NK-92 treated with Interleukin-12 subunit alpha and Interleukin-12 subunit beta, amount 100 ng/mL, for 24 hours (cell line): Measurements from ENCODE around the gene EMC6.
A peak's percentile ranks its signal among the peaks of the same experiment; 100 is the strongest.
"Not testable (repeated sequence)": the region's sequence is repeated elsewhere in the genome, so short reads cannot be mapped to it uniquely, and the experiment has no call there.

Experiments
- DNase-seq: peaks from one replicate; lab custom pipeline; 2025; lab: John Stamatoyannopoulos, UW

EMC6 gene

DNA sequence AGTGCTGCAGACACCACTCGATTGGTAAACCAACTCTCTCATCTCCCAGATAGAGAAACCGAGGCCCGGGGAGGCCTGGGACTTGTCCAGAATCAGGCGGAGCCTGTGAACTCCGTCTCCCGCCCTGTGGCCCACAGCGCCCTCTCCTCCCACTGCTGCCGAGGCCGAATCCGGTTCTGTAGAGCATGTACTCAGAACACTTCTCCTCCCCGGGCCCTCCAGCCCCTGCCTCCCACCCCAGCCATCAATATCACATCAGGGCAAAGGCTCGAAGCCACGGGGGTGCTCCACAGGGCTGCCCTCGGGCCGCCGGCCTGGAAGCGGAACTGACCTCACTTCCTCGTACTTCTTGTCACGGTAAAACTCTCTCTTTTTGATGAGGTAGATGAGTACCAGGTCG lies 13.0 kb downstream of the EMC6 start:
- no peak for DNase-seq

DNA sequence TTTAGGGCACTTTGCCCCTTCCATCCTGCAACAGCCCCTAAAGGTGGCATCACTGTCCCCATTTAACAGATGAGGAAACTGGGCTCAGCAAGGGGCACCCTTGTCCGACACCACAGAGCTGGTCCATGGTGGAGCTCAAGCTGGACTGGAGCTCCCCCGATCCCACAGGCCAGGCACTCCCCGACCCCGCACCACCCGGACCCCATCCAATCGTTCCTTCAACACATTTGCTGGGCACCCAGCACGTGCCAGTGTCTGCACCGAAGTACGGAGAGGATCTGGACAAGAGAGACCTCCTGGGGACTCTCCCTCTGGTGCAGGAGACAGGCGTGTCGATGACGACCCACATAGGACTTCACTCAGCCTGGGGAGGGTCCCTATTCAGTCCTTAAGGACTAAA lies 13.4 kb downstream of the EMC6 start:
- no peak for DNase-seq

DNA sequence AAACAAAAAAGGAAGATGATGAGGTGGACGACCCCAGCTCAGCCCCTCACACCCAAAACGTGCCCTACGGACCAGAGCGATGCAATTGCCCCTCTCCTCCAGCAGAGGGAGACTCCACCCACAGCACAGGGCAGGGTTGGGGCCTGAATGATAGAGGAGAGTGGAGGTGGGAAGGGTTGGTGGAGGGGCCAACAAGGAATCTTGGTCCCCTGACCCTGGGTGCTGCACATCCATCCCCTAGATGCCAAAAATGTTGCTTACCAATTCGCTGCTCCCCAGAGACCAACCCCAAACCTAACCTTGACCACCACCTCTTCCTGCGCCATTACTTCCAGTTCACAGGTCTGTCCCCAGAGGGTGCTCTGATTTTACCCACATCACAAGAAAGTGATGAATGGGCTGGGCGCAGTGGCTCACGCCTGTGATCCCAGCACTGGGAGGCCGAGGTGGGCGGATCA lies 14.5 kb downstream of the EMC6 start:
- DNase-seq, result no peak

DNA sequence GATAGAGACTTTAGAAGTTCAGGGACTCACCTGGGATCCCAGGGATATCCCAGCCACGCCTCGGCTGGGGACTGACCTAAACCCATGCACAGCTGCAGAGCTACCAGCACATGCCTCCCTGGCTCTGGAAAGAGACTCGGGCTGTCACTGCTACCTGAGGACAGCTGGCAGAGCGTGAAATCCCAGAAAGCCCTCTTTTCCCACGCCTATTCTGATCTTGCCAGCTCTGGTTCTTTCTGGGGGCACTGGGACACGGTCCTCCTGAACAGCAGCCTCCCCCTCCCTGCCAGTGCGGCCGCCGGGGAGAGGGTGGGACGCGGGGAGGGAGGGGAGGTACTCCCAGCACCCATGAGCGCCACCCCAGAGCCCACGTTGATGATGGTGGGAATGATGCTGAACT lies 16.6 kb downstream of the EMC6 start:
- DNase-seq, result no peak

DNA sequence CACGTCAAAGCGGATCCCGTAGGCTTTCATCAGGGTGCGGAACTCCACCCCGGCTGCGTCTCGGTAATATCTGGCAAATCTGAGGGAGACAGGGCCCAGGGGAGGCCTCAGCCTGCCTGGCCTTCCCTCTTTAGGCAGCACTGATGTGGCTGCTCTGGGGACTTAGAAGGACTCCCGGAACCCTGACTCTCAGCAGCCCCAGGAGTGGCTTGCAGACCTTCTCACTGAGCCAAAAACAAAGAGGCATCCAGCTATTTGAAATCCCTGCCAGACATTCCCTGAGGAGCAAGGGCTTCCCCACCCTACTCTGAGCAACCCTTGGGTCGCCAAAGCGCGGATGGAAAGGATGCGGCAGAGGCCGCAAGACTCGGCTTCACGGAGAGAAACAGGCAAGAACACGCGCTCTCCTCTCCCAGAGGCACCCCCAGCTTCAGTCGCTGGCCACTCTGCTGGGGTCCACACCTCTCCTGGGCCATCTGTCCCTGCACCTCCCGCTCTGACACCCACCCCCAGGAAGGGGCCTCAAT lies 19.5 kb downstream of the EMC6 start:
- DNase-seq, result no peak

DNA sequence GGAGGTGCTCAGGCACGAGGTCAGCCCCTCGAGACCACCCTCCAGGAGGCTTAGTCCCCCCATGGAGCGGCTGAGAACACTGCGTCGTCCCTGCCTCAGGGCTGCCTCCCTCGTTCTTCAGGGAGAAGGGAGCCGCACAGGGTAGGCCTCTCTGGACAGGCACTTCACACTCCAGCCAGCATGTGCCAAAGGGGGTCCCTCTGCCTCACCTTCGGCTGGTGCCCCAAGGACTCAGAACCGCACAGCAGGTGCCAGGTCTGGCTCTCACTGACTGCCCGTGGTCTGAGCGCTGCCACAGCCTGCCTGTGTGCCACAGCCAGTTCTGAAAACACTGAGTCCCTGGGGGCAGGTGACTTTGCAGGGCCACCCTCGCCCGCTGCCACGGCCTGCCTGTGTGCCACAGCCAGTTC lies 20.2 kb downstream of the EMC6 start:
- DNase-seq, result no peak

DNA sequence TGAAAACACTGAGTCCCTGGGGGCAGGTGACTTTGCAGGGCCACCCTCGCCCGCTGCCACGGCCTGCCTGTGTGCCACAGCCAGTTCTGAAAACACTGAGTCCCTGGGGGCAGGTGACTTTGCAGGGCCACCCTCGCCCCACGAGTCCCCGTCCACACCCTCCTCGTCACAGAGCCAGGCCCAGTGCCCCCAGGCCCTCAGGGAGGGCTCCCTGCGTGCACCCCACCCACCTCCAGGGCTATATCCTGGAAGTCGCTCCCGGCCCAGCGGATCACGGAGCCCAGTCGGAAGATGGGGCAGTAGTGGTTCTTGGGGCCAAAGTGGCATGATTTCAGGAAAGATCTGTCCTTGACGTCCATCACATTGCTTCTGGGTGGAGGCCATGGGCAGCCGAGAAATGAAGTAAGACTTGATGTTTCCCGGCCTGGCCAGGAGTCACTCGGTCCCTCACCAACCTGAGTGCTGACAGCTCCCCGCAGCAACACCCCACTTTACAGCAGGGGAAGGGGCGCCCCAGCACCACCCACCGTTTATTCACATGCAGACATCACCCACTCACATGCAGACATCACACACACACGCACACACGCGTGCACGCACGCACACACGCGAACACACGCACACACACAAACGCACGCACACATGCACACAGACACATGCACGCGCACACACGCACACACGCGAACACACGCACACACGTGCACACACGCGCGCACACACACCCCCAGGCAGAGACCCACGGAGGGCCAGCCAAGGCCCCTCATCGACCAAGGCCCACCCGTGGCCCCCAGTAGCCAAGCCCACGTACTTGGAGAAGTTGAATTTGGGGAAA lies 20.9 kb downstream of the EMC6 start:
- no peak for DNase-seq

DNA sequence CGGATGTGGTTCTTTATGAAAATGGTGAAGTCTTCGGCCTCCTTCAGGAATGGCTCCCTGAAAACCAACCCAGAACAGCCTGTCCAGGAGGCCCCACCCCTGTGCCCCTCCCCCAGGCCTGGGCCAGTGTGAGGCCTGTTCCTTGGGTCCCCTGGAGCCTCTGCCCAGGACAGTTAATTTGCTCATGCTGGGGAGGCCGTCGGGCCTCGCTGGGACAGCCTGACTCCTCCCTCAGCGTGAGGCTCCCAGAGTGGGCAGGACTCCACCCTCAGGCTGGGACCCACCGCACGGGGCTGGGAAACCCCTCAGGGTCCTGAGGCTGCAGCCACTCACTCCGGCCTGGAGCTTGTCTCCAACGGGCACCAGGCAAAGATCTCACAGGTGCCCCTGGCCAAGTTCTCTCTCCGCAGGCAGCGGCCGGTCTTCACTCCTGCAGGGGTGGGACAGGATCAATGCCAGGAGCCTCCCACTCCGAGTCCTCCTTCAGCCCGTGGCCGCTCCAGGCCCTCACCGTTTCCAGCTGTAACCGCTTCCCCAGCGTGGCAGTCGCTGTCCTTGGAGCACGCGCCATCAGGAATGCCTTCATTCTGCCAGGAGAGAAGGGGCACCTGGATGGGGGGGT lies 21.6 kb downstream of the EMC6 start:
- no peak for DNase-seq

DNA sequence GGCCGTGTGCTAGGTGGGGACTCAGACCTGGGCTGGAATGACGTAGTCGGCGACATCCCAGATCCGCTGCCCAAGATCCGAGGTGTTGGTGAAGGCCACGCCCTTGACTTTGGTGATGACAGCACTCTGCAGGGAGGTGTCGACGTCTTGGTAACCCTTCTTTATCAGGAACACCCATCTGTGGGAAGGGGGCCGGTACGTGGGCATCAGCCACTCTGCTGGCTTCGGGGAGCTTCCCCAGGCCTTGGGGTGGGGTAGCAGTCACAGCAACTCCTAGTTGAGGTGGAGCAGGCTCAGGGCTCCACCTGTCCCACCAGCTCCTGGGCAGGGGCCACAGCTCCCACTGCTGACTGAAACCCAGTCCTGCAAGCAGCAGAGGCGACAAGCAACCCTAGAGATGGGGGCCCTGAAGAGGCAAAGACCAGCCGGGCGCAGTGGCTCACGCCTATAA lies 23.0 kb downstream of the EMC6 start:
- DNase-seq, result no peak

DNA sequence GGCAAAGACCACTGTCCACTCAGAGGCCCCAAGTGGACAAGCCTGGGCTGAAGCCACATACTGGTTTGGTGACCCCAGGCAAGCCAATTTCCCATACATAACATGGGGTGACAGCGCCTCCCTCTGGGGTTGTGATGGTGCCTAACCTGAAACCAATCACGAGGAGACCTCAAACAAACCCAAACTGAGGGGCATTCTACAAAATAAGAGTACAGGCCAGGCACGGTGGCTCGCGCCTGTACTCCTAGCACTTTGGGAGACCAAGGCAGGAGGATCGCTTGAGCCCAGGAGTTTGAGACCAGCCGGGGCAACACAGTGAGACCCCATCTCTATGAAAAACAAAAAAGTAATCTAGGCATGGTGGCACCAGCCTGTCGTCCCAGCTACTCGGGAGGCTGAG lies 23.7 kb downstream of the EMC6 start:
- DNase-seq, result no peak

DNA sequence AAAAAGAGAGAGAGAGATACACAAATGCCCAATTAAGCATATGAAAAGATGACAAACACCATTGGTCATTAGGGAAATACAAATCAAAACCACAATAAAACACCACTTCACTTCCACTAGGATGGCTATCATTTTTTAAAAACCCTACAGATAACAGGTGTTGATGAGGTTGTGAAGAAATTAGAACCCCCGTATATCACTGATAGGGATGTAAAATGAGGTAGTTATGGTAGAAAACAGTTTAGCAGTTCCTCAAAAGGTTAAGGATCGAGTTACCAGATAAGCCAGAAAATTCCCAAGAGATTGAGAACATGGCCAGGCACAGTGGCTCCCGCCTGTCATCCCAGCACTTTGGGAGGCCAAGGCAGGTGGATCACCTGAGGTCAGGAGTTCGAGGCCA lies 24.5 kb downstream of the EMC6 start:
- DNase-seq, result no peak

DNA sequence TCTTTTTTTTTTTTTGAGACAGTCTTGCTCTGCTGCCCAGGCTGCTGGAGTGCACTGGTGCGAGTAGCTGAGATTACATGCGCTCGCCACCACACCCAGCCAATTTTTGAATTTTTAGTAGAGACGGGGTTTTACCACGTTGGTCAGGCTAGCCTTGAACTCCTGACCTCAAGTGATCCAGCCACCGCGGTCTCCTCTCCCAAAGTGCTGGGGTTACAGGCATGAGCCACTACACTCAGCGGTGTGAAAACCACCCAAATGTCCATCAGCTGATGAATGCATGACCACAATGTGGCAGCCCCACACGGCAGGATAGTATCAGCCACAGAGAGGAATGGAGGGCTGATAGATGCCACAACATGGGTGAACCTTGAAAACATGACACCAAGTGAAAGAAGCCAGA lies 25.2 kb downstream of the EMC6 start:
- DNase-seq, result peak; percentile 70

DNA sequence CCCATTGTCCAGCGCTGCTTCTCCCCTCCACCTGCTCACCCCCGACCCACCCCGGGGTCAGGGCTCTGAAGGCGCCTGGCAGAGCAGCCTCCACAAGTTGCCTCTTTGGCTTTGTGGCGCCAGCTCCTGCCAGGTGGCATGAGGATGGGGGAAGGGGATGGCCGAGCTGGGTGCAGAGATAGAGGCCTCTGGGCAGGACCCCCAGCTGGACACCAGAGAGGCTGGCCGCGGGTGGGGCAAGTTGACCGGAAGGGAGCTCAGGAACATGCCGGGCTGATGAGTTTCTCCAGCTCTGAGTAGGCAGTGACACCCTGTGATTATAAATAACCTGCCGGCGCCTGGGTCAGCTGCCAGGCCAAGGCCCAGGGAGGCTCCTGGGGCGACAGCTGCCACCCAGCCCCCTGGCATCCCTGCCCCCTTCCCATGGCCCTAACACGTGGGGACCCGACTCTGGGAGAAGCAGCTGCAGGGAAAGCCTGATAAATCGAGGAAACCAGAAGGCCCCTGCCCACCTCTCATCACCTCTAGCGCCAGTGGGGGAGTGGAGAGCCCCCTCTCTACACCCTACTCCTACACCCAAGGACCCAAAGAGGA lies 26.6 kb downstream of the EMC6 start:
- no peak for DNase-seq

DNA sequence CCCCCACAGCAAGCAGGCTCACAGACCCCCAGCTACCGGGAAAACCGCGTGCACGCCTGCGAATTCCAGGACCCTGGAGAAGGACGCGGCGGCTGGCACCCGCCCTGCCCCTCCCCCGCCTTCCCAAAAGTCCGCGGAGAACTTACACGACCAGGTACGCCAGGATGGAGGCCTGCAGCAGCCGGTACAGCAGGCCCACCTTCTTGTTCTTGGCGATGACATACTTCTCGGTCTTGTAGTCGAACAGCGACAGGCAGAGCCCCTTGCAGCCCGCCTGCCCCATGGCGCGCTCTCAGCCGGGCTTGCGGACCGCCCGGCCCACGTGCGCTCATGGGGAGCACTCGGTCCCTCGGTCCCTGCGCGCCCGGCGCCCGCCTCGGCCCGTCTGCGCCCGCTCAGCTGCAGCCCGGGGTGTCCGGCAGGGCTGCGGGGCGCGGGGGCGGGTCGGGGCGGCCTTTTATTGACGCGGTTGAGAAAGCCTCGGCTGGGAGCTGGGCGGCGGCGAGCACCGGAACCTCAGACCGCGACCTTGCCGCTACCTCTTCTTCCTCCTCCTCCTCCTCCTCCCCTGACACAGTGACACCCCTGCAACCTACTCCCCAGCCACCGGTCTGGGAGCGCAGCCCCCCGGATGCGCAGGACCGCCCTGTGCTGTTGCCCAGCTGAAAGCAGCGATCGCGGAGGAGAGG lies 27.3 kb downstream of the EMC6 start, which contains the start of gene P2RX5:
P2RX5 (minus strand) TSS at position 433 of the 689 bp plus-strand sequence; CDS start at position 283, 150 bp downstream.
- peak; percentile 63 for DNase-seq

DNA sequence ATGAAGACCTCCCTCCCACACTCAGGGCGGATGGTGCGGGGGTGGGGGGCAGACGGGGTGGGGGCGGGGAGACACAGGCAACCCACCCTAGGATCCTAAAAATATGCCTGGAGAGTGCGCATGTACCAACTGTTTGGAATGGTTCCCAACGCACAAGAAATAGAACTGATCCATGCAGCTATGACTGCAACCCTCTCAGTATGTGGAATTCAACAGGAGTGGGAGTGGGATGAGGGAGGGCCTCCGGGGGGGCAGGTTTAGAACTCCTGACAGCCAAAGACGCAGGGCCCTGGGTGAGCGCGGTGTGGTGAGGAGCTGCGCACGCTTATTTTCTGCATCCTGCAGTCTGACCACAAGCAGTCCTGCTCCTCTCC lies 28.5 kb downstream of the EMC6 start:
- no peak for DNase-seq

DNA sequence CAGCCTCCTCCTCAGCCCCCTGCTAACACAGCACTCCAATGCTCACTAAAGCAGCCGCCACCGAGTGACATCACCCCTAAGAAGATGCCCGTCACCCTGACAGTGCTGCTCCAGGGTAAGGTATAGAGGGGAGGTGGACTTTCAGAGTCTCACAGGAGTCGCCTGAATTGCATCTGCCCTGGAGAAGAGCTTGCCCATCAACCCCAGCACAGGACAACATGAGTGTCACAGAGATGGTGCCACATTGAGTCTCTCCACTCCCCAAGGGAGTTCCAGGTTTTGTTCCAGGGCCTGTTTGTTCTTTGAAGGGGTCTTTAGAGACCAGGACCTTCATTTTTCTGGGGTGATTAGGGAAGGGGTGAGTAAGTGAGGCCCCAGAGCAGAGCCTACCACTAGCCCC lies 29.5 kb downstream of the EMC6 start:
- no peak for DNase-seq

DNA sequence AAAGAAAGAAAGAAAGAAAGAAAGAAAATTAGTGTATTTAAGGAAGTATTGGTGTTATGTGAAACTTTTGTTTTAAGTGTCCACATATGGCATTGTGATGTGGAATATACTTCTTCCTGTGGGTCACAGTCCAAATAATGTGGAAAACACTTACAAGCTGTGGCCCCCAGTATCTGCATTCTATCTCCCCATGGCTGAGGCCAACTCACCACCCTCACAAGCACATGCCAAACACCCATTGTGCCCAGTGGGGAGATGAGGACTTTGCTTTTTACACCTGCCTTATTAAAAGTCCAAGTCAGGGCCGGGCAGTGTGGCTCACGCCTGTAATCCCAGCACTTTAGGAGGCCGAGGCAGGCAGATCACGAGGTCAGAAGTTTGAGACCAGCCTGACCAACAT lies 31.3 kb downstream of the EMC6 start:
- no peak for DNase-seq

DNA sequence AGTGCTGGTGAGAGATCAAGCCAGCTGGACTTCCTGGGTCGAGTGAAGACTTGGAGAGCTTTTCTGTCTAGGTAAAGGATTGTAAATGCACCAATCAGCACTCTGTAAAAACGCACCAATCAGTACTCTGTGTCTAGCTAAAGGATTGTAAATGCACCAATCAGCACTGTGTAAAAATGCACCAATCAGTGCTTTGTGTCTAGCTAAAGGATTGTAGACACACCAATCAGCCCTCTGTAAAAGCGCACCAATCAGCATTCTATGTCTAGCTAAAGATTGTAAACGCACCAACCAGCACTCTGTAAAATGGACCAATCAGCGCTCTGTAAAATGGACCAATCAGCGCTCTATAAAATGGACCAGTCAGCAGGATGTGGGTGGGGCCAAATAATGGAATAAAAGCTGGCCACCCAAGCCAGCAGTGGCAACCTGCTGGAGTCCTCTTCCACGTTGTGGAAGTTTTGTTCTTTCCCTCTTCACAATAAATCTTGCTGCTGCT lies 33.5 kb downstream of the EMC6 start:
- DNase-seq, result not testable (repeated sequence)

DNA sequence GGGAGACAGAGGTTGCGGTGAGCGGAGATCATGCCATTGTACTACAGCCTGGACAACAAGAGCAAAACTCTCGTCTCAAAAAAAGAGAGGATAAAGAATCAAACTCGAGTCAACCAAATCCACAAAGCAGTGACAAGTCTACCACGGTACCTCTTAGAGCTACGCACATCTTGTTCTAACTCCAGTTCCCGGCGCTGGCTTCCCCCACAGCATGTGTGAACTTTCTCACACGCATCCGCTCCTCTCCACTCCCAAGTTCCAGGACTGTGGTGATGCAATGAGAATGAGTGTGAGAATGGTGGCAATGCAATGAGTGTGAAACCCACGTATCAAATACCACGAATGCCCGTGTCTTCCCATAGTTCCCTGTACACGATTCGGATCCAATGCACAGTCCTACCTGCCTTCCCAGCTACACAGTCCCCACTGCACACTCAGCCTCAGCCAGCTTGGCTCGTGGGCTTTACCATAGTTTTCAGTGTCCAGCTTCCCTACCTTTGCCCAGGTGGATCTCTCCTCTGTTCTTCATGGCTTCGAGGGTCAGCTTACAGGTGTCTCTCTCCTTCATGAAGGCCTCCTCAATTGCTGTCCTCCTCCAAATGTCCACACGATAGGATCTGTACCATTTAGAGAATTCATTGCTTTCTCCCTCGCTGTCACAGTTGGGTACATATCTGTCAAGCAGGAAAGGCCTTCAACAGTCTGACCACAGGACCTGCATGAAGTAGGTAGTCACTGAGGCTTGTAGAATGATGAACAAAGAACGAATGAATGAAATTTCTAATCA lies 36.5 kb downstream of the EMC6 start:
- DNase-seq, result no peak

DNA sequence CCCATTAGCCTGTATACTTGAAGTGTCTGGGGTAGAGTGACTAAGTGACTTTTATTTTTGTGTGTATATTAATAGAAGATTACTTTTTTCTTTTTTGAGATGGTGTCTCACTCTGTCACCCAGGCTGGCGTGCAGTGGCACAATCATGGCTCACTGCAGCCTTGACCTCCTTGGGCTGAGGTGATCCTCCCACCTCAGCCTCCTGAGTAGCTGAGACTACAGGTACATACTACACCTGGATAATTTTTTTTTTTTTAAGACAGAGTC lies 37.0 kb downstream of the EMC6 start:
- not testable (repeated sequence) for DNase-seq

DNA sequence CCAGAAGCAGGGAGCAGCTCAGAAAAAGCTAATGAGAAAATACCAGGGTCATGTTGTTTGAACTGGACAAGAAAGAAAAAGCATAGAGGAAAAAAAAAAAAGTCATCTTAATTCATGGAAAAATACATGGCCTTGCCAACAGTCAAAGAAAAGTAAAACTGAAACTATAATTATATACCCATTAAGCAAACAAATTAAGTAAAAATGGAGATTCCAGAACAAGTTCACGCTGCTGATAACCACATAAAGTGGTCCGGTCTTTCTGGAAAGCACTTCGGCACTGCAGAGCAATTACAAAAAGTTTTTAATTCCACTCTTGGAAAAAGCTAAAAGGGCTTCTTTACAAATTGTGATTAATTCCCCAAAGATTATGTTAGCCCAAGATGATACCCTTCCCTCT lies 39.8 kb downstream of the EMC6 start:
- no peak for DNase-seq
